ENCODE measurements around the gene SDR39U1.

The SDR39U1 gene

GRCh38 chr14:24441904-24442239 lies 704 bp downstream of the SDR39U1 start:
- no peak for DNase-seq

- DNase-seq, result no peak
These were observed 1.1 kb downstream of the SDR39U1 start for GRCh38 chr14:24441485-24441884.

- no peak for DNase-seq
These were observed 1.8 kb downstream of the SDR39U1 start for GRCh38 chr14:24440606-24441399.

- DNase-seq, result no peak
These were observed 2.6 kb downstream of the SDR39U1 start for GRCh38 chr14:24439830-24440605.

GRCh38 chr14:24439257-24439656 lies 3.3 kb downstream of the SDR39U1 start:
- DNase-seq, result no peak

- no peak for DNase-seq
These were observed 4.1 kb downstream of the SDR39U1 start for GRCh38 chr14:24438223-24439097.

- no peak for DNase-seq
These were observed 4.9 kb downstream of the SDR39U1 start for GRCh38 chr14:24437736-24438067.

GRCh38 chr14:24437020-24437735 lies 5.4 kb downstream of the SDR39U1 start:
- no peak for DNase-seq

- DNase-seq, result peak; percentile 81
These were observed 6.1 kb downstream of the SDR39U1 start for GRCh38 chr14:24436355-24437019.

GRCh38 chr14:24435998-24436354 lies 6.6 kb downstream of the SDR39U1 start:
- no peak for DNase-seq

- DNase-seq, result no peak
These were observed 7.3 kb downstream of the SDR39U1 start for GRCh38 chr14:24435192-24435810.

- no peak for DNase-seq
These were observed 7.9 kb downstream of the SDR39U1 start for GRCh38 chr14:24434676-24435075.

- DNase-seq, result peak; percentile 81
These were observed 8.5 kb downstream of the SDR39U1 start for GRCh38 chr14:24434036-24434435.

- no peak for DNase-seq
These were observed 10.1 kb downstream of the SDR39U1 start for GRCh38 chr14:24432259-24433131.

GRCh38 chr14:24431569-24432258 lies 10.9 kb downstream of the SDR39U1 start:
- DNase-seq, result peak; percentile 95

- DNase-seq, result peak; percentile 50
These were observed 11.7 kb downstream of the SDR39U1 start for GRCh38 chr14:24430682-24431568.

- peak; percentile 53 for DNase-seq
These were observed 12.4 kb downstream of the SDR39U1 start for GRCh38 chr14:24430143-24430681.

- DNase-seq, result peak; percentile 92
These were observed 13.0 kb downstream of the SDR39U1 start, which contains the start of the genes CBLN3 and KHNYN for GRCh38 chr14:24429395-24430142. Gene CBLN3 (minus strand): TSS chr14:24429668. CDS start chr14:24429054, 614 bp downstream. Gene KHNYN (plus strand): TSS chr14:24429954. CDS start chr14:24430731, 777 bp downstream.

All from hematopoietic multipotent progenitor cell treated with erythropoietin and hydrocortisone succinate and interleukin-3 and kit ligand, for 8 days (in vitro differentiated cells).